ENCODE data around the gene CERS6.
"Not testable (repeated sequence)": the region's sequence is repeated elsewhere in the genome, so short reads cannot be mapped to it uniquely, and the experiment has no call there.

The CERS6 gene

DNA sequence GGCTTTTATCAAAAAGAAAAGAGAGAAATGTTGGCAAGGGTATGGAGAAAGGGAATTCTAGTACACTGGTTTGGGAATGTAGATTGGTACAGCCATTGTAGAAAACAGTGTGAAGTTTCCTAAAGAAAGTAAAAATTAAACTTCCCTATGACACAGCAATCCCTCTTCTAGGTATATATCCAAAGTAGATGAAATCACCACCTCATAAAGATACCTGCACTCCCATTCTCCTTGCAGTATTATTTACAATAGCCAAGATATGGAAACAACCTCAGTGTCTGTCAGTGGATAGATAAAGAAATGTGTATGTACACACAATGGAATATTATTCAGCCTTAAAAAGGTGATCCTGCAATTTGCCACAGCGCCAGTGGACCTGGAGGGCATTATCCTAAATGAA is 199.1 kb downstream of the CERS6 start:
- Mint-ChIP-seq H3K9me3 (no peaks in the 10 kb centered on the region), H3K4me3 (no peak overlapping the region), H3K36me3 (ENCODE audit: low read depth) (peaks cover 3% of the 10 kb centered on the region), H3K4me1 (ENCODE audit: low read depth) (no peaks in the 10 kb centered on the region), H3K27ac (no peak overlapping the region), H3K27me3 (ENCODE audit: low read depth) (no peaks in the 10 kb centered on the region)

GRCh38 chr2:168657378-168657777 is 201.3 kb downstream of the CERS6 start:
- not testable (repeated sequence) for H3K27me3 Mint-ChIP-seq (ENCODE audit: low read depth); H3K27ac Mint-ChIP-seq; H3K9me3 Mint-ChIP-seq; H3K4me1 Mint-ChIP-seq (ENCODE audit: low read depth); H3K4me3 Mint-ChIP-seq; H3K36me3 Mint-ChIP-seq (ENCODE audit: low read depth)

GRCh38 chr2:168658706-168659105 is 202.6 kb downstream of the CERS6 start:
- Mint-ChIP-seq H3K27me3 (ENCODE audit: low read depth) (no peaks in the 10 kb centered on the region), H3K9me3 (no peaks in the 10 kb centered on the region), H3K27ac (no peak overlapping the region), H3K36me3 (ENCODE audit: low read depth) (peaks cover 3% of the 10 kb centered on the region), H3K4me3 (no peak overlapping the region), H3K4me1 (ENCODE audit: low read depth) (no peaks in the 10 kb centered on the region)

DNA sequence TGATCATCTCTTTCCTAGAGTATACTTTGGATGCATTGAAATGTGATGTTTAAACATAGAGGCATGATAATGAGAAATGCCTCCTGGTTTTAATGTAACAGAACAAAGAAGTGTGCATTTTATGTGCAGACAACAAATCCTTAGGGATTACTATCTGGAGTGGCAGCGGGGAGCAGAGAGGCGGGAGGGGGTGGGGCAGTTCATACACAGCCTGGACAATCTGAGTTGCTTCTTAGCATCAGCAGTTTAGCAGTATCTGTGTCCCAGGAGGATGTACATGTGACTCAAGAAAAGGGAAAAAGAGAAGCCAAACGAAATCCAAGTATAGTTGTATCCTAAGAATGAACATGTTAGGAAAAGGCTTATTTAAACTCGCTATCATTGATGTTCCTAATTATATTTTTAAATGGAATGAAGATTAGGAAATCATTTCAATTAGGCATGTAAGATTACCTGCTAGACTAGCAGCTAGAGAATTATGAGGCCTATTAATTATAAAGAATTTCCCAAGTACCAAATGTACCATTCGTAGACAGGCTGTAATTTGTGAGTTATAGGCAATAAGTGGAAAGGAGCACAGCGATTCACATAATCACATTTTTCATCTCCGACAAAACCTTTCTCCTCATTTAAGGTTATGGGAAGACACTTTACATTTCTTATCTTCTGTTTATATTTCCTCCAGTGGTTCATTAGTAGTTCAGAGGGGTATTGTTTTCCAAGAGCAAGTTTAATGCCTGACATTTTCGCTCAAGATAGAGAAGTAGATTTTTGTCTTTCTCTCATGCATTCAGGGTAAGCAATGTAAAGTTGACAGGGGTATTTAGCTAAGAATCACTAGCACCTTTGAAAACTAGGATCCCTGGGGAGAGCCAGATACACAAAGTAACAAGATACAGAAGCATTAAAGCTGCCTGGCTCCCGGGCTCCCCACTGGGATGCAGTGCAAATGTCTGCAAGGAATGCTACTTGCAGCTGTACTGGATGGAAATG is 205.1 kb downstream of the CERS6 start:
- Mint-ChIP-seq H3K9me3 (no peaks in the 10 kb centered on the region), H3K27ac (no peak overlapping the region), H3K27me3 (ENCODE audit: low read depth) (no peaks in the 10 kb centered on the region), H3K4me1 (ENCODE audit: low read depth) (peaks cover 4% of the 10 kb centered on the region), H3K4me3 (no peak overlapping the region), H3K36me3 (ENCODE audit: low read depth) (no peaks in the 10 kb centered on the region)

DNA sequence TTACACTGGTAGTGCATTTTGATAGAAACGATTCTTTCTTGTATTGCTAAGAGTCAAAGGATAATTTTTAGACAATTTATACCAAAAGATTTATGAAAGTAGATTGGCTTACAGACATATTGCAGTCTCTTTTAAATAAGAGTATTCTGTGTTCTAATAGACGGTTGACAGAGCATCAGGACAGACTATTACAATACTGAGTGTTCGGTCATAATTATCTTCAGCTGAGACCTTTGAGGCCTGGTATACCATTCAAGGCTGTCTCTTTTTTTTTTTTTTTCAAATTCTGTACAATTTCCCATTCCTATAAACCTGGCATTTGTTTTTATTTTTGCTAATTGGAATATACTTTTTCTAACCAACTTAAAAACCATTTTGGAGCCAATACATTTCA is 205.8 kb downstream of the CERS6 start:
- peaks cover 8% of the 10 kb centered on the region for H3K4me1 Mint-ChIP-seq (ENCODE audit: low read depth)
- no peaks in the 10 kb centered on the region for H3K27me3 Mint-ChIP-seq (ENCODE audit: low read depth)
- H3K27ac Mint-ChIP-seq = no peak overlapping the region
- H3K36me3 Mint-ChIP-seq (ENCODE audit: low read depth) = peaks cover 2% of the 10 kb centered on the region
- H3K4me3 Mint-ChIP-seq = no peak overlapping the region
- no peaks in the 10 kb centered on the region for H3K9me3 Mint-ChIP-seq

GRCh38 chr2:168662651-168663208 is 206.7 kb downstream of the CERS6 start:
- Mint-ChIP-seq H3K9me3 (no peaks in the 10 kb centered on the region), H3K27me3 (ENCODE audit: low read depth) (no peaks in the 10 kb centered on the region), H3K27ac (no peak overlapping the region), H3K4me1 (ENCODE audit: low read depth) (peaks cover 13% of the 10 kb centered on the region), H3K4me3 (no peak overlapping the region), H3K36me3 (ENCODE audit: low read depth) (peaks cover 2% of the 10 kb centered on the region)

DNA sequence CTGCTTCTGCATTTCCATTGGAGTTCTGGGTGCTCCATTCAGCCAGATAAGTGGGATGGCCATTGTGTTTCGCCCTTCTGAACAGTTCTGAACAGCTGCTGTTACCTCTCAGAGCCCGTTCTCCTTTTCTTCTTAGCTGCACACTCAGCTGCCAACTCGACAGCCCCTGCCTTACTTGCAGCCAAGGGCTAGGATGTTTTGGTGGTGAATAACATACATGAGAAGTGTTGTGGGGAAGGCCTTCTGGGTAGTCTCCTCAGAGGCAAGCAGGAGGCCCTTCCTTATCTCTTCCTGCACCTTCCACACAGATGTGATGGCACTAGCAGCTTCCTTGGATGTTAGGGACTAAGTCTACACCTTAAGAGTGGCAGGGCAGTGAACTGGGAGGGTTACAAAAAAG is 207.9 kb downstream of the CERS6 start:
- no peak overlapping the region for H3K27ac Mint-ChIP-seq
- peaks cover 2% of the 10 kb centered on the region for H3K36me3 Mint-ChIP-seq (ENCODE audit: low read depth)
- H3K9me3 Mint-ChIP-seq = no peaks in the 10 kb centered on the region
- no peaks in the 10 kb centered on the region for H3K27me3 Mint-ChIP-seq (ENCODE audit: low read depth)
- H3K4me3 Mint-ChIP-seq = no peak overlapping the region
- H3K4me1 Mint-ChIP-seq (ENCODE audit: low read depth) = peaks cover 13% of the 10 kb centered on the region

DNA sequence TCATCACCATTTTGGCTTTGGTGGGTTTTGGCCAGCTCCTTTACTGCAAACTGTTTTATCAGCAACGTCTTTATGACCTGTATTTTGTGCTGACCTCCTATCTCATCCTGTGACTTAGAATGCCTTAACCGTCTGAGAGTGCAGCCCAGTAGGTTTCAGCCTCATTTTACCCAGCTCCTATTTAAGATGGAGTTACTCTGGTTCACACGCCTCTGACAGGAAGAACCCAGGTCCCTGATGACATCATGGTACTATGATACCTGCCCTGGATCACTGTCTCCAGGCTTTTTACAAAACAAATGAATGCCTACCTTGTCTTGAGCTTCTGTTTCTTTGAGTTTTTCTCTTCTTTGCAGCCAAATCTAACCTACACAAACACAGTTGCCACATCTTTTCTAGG is 208.6 kb downstream of the CERS6 start:
- not testable (repeated sequence) for H3K27me3 Mint-ChIP-seq (ENCODE audit: low read depth); H3K27ac Mint-ChIP-seq; H3K36me3 Mint-ChIP-seq (ENCODE audit: low read depth); H3K4me3 Mint-ChIP-seq; H3K9me3 Mint-ChIP-seq
- peaks cover 13% of the 10 kb centered on the region for H3K4me1 Mint-ChIP-seq (ENCODE audit: low read depth)

DNA sequence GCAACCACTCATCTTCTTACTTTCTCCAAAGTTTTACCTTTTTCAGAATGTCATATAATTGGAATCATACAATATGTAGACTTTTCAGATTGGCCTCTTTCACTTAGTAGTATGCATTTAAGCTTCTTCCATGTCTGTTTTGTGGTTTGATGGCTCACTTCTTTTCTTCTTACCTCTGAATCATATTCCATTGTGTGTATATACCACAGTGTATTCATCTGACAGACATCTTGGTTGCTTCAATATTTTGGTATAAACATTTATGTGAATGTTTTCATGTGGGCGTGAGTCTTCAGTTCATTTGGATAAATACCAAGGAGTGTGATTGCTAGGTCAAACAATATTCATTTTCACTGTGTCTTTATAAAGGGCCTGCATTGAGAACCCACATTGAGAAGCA is 210.3 kb downstream of the CERS6 start:
- H3K27ac Mint-ChIP-seq = no peak overlapping the region
- H3K27me3 Mint-ChIP-seq (ENCODE audit: low read depth) = no peaks in the 10 kb centered on the region
- peaks cover 2% of the 10 kb centered on the region for H3K36me3 Mint-ChIP-seq (ENCODE audit: low read depth)
- no peak overlapping the region for H3K4me3 Mint-ChIP-seq
- H3K9me3 Mint-ChIP-seq = no peaks in the 10 kb centered on the region
- H3K4me1 Mint-ChIP-seq (ENCODE audit: low read depth) = peaks cover 15% of the 10 kb centered on the region

DNA sequence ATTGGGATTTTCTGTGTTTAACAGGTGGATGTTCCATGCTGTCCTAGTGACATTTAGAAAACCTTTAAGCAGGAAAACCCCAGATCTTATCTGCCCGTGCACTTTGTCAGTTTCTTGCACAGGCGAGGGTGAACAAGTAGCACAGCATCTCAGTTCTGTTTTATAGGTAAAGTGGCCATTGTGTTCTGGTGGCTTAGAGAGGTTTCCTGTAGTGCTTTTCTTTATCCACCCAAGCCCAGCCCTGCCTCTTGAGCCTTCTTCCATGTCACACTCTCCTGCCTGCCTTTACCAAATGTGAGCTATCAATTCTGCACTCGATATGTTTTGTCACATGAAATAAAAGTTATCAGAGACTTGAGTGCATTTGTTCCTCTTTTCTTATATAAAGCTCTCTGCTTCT is 211.1 kb downstream of the CERS6 start:
- Mint-ChIP-seq H3K4me1 (ENCODE audit: low read depth) (peaks cover 15% of the 10 kb centered on the region), H3K36me3 (ENCODE audit: low read depth) (peaks cover 2% of the 10 kb centered on the region), H3K4me3 (no peak overlapping the region), H3K27ac (no peak overlapping the region), H3K27me3 (ENCODE audit: low read depth) (no peaks in the 10 kb centered on the region), H3K9me3 (no peaks in the 10 kb centered on the region)

DNA sequence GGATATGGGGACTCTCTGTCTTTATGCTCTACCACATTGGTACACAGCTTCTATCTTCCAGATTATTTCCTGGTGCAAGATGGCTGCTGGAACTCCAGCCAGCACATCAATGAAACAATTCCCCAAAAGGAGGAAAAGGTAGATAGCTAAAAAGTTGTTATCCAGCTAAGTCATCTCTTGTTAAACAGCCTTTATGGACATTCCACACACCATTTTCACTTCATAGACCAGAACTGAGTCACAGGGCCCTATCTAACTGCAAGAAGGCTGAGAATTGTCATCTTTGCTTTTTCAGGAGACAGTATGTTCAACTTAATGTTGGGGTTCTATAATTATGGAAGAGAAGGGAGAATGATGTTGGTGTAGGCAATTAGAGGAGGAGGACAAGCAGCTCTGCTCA is 213.1 kb downstream of the CERS6 start:
- no peaks in the 10 kb centered on the region for H3K9me3 Mint-ChIP-seq
- peaks cover 2% of the 10 kb centered on the region for H3K36me3 Mint-ChIP-seq (ENCODE audit: low read depth)
- no peaks in the 10 kb centered on the region for H3K27me3 Mint-ChIP-seq (ENCODE audit: low read depth)
- H3K27ac Mint-ChIP-seq = no peak overlapping the region
- peaks cover 14% of the 10 kb centered on the region for H3K4me1 Mint-ChIP-seq (ENCODE audit: low read depth)
- H3K4me3 Mint-ChIP-seq = no peak overlapping the region

DNA sequence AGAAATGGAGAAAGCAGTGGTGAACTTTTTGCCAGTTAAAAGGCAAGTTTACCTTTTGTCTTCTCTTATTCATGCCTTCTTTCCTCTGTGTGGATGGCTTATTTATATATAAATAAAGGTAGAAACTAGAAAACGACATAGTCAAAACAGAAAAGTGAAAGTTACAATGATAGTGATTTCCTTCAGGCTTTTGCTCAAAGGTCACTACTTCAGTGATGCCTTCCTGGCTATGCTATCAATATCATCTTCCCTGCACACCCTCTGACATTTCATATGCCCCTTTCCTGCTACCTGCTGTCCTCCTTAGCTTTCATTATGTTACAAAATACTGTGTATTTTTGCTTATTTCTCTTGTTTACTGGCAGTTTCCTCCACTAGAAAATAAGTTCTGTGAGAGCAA is 214.4 kb downstream of the CERS6 start:
- Mint-ChIP-seq H3K36me3 (ENCODE audit: low read depth) (peaks cover 2% of the 10 kb centered on the region), H3K4me3 (no peak overlapping the region), H3K27ac (no peak overlapping the region), H3K9me3 (no peaks in the 10 kb centered on the region), H3K27me3 (ENCODE audit: low read depth) (no peaks in the 10 kb centered on the region), H3K4me1 (ENCODE audit: low read depth) (peaks cover 12% of the 10 kb centered on the region)

- Mint-ChIP-seq H3K4me1 (ENCODE audit: low read depth) (peaks cover 7% of the 10 kb centered on the region), H3K9me3 (no peaks in the 10 kb centered on the region), H3K36me3 (ENCODE audit: low read depth) (peaks cover 1% of the 10 kb centered on the region)
Measured at GRCh38 chr2:168671932-168672331, 215.9 kb downstream of the CERS6 start.

DNA sequence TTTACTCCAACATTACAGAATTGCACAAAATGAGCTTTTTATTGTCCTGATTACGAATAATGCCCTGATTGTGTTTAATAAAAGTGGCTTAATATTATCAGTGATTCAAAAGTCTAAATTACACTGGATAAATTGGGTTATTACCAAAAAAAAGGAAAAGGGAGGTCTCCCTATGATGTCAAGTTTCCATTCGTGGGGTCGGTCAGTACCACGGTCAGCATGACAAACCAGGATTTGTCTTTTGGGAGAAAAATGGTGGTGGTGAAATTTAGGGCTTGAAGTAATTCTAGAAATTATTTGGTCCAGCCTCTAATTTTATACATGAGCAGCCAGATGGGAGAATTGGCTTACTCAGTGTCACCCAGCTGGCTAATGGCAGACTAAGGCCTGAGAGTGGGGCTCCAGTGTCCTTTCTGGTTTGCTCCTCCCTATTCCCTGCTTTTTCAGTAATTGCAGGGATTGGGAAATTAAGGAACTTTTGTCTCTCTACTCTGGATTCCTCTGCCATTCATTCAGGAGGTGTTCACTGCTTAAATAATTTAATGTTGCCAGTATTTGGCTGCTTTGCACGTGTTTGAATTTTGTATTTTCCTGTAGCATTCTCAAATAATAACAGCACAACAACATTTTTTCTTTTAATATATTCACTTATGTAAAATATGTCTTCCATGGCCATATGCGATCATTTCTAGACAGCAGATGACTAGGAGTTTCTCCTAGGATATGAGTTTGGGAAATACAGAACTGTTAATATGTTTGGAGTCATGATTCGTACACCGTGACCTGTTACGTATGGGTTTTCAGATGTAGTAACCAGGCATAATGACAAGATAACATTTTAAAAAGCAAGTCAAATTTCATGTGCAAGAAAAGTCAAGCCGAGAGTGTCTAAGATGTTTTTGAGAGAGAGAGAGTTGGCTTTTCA is 217.5 kb downstream of the CERS6 start:
- no peak overlapping the region for H3K27ac Mint-ChIP-seq

More at GRCh38 chr2:168671932-168672331, 215.9 kb downstream of the CERS6 start:
- H3K27ac Mint-ChIP-seq = no peak overlapping the region
- H3K27me3 Mint-ChIP-seq (ENCODE audit: low read depth) = no peaks in the 10 kb centered on the region
- H3K4me3 Mint-ChIP-seq = no peak overlapping the region

More for the DNA sequence above, 217.5 kb downstream of the CERS6 start:
- Mint-ChIP-seq H3K27me3 (ENCODE audit: low read depth) (no peaks in the 10 kb centered on the region), H3K4me3 (no peak overlapping the region), H3K36me3 (ENCODE audit: low read depth) (peaks cover 1% of the 10 kb centered on the region), H3K4me1 (ENCODE audit: low read depth) (peaks cover 2% of the 10 kb centered on the region), H3K9me3 (no peaks in the 10 kb centered on the region)

Data from T-helper 1 cell treated with Interleukin-12 subunit alpha and Interleukin-12 subunit beta and Interleukin-4 antibody, amounts not matched to agents 30 μg/mL and 1 μg/mL, for 36 hours (primary cell).